GM18868 (cell line): ENCODE results near the gene TMEM125.

Experiments
- ATAC-seq: cut with Tn5 transposase; IDR thresholded peaks from one replicate; pipeline ENCODE4 v1.9.1; 2021; ENCODE audit warnings: mild to moderate bottlenecking, moderate library complexity; ENCODE audit not compliant: unreplicated experiment

TMEM125 gene

DNA sequence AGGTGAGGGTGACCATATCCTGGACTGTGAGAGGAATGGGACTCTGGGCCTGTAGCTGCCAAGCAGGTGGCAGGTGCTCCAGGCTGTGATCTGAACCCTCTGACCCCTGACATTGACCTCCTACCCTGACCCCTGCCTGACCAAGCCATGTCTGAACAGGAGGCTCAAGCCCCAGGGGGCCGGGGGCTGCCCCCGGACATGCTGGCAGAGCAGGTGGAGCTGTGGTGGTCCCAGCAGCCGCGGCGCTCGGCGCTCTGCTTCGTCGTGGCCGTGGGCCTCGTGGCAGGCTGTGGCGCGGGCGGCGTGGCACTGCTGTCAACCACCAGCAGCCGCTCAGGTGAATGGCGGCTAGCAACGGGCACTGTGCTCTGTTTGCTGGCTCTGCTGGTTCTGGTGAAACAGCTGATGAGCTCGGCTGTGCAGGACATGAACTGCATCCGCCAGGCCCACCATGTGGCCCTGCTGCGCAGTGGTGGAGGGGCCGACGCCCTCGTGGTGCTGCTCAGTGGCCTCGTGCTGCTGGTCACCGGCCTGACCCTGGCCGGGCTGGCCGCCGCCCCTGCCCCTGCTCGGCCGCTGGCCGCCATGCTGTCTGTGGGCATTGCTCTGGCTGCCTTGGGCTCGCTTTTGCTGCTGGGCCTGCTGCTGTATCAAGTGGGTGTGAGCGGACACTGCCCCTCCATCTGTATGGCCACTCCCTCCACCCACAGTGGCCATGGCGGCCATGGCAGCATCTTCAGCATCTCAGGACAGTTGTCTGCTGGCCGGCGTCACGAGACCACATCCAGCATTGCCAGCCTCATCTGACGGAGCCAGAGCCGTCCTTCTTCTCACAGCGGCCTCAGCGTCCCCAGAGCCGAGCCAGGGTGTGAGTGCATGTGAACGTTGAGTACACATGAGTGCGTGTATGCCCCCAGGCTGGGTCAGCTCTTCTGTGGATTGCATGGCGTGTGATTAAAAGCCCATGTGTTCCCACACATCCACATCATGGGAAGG, 3.1 kb downstream of the TMEM125 start:
- ATAC-seq: no peak

DNA sequence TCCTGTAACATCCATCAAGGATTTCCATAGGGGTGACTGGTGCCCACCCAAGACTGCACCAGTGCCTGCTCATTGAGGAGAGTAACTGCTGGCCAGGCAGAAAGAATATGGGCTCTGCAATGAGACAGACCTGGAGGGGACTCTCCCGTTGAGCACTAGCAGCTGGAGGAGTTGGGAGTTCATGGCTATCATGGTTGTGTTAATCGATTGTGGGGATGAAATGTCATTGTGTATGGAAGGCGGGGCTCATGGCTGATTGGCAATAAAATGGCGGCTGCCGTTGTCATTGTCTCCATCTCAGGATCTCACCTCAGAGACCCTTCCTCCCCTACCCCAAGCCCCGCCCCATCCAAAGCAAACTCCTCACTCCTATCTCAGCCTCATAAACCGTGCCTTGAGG, 3.9 kb downstream of the TMEM125 start:
- no peak for ATAC-seq

DNA sequence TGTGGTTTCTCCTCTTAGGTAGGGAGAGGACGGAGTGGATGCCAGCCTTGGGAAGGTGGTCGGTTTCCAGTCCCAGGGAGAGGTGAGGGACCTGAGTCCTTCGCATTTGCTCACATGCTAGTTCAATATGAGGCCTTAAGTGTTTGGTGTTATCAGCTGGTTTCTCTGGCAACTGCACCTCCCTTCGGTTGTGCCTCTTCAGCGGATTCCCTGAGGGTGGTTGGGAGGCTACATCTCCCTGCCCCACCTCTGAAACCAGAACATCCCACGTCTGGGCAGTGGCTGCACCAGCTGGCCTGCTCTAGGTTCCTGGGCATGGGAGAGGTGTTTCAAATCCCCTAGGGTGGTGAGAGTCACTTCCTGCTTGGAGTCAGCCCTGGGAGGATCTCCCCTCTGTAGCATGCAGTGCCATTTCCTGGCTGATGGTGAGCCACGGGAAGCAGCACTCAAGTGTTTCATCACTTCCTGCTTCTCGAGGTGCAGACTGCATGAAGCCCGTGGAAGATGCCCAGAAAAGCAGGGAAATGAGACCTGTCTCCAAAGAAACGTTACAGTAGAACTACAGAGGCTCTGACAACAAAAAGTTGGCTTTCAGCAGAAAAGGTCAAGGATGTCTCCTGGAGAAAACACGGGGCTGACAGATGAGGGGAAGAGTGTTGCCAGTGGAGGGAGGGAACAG, 4.5 kb downstream of the TMEM125 start:
- ATAC-seq: no peak

DNA sequence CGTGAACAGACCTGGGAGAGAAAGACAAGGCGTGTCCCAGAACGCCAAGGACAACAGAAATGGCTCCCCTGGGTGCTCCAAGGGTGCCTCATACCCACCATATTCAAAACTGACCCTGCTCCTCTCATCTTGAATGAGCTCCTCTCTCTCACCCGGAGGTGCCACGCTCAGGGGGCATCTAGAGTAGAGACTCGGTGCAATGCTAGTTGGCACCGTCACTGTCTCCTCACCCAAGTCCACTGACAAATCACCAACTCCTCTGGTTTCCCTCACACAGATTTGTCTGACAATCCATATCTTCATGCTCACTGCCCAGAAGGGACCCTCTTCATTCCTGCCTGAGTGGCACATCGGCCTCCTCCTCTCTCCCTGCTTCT, 5.0 kb downstream of the TMEM125 start:
- no peak for ATAC-seq

DNA sequence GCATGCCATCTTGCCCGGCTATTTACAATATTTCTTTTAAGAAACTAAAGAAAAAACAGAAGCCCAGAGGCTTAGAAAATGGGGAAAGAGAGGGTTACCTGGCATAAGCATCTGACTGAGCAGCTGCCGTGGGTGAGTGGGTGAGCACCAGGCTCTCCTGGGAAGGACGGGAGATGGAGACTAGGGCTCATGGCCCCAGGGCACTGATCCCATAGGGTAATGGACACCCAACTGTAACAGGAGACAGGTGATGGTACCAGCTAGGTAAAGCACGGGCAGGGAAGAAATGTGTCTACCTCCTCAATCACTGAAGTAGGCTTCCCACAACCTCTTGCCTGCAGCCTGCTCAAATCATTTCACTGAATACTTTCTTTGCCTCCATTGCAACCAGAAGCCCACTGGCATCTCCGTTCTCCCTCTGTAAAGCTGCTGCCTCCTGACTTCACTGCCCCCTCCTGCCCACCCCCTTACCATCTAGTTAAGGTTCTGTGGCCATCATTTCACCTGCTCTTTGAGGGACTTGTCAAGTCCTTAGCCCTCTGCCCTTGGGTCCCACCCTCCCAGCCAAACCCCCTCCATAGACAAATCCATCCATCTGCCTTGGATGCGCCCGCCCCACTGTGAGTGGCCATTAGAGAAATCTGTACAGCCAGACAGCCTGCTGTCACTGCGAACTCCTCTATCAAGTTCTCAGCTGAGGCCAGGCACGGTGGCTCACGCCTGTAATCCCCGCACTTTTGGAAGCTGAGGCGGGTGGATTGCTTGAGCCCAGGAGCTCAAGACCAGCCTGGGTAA, 6.2 kb downstream of the TMEM125 start:
- ATAC-seq: no peak

DNA sequence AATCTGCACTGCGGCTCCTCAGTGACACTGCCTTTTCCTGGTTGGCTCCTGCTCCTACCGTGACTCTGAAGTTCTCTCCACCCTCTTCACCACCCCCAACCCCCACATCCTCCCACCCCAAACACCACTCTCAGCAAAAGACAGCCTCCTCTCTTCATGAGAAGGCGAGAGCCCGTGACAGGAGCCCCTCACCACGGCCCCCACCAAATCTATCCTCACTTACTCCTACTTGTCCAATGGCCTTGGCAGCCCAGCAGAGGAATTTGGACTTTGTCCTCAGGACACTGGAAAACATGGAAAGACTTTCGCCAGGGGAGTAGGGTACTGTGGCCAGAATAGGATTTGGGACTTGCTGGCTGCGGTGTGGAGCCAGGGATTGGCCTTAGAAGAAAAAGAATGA, 6.9 kb downstream of the TMEM125 start:
- no peak for ATAC-seq

DNA sequence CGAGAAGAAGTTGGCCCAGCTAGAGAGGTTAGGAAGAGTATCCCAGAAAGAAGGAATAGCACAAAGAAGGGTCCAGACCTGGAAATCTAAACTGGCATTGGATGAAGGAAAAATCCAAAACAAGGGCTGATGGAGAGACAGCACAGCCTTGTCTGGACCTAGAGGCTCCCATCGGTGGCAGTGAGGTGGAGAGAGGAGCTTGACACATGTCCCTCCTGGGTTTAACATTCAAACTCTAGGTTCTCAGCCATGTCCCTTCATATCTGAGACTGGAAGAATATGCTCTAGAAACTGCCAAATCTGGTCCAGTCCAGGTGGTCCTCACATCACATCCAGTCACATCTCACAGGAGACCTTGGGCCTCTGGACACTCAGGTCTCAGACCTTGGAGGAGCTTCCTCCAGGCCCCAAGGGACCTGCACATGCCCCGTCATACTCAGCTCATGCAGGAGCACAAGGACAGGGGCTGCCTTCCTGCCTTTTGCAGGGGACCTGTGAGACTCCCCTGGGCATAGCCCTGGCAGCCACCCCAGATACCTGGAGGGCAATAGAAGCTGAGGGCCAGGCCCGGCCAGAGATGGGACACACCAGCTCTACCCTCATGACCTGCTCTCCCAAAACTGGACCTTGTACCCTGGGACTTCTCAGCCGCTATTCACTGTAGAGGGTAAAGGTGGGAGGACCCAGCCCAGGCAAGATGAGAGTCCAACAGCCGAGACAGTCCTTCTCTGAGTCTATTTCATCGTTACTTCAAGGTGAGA, 7.5 kb downstream of the TMEM125 start:
- ATAC-seq: no peak

DNA sequence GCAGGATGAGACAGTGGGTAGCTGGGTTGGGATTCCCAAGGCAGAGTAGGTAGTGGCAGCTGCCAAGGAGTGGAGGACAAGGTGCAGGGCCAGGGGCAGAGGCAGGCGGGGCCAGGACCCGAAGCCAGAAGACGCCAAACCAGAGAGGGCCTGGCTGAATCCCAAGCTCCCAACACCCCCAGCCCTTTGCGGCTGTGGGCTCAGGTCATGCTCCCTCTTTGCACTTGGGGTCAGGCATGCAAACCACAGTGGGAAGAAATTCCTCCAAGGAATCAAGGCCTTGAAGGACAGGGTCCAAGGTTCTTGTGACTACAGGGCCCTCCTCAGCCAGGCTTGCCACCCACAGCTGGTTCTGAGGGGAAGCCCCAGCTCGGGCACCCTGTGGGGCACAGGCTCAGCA, 9.4 kb downstream of the TMEM125 start:
- ATAC-seq: no peak

DNA sequence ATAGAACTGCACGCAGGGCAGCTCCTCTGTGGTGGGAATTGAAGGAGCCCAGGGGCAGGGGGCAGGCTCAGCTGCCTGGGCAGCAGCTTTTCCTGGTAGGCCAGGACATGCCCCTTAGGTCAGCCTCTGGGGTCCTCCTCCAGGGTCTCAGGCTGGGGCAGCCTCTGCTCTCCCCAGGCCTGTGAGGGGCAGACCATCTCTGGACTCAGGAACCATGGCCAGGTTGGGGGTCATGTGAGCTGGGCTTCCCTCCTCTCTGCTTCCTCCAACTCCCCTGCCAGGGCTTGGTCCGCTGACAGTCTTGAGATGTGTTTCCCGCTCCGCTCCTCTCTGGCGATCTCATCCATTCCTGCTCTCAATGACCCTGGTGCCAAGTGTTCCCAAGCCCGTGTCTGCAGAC, 9.9 kb downstream of the TMEM125 start:
- no peak for ATAC-seq

DNA sequence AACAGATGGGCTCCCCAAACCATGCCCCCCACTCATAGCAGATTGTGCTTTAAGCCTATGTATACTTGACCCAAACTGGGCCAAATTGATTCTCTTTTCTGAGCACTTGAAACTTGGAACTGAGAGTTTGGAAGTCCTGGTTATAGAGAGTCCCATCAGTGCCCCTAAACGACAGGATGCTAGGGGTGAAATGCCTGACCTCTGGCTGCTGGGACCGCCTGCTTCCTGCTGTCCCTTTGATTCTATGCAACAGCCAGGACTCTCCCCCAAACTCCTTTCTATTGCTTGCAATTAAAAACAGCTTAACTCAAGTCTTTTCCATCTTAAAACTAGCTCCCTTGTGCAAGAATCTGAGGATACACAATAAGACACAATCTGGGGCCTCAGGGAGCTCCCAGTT, 10.9 kb downstream of the TMEM125 start:
- ATAC-seq: no peak

DNA sequence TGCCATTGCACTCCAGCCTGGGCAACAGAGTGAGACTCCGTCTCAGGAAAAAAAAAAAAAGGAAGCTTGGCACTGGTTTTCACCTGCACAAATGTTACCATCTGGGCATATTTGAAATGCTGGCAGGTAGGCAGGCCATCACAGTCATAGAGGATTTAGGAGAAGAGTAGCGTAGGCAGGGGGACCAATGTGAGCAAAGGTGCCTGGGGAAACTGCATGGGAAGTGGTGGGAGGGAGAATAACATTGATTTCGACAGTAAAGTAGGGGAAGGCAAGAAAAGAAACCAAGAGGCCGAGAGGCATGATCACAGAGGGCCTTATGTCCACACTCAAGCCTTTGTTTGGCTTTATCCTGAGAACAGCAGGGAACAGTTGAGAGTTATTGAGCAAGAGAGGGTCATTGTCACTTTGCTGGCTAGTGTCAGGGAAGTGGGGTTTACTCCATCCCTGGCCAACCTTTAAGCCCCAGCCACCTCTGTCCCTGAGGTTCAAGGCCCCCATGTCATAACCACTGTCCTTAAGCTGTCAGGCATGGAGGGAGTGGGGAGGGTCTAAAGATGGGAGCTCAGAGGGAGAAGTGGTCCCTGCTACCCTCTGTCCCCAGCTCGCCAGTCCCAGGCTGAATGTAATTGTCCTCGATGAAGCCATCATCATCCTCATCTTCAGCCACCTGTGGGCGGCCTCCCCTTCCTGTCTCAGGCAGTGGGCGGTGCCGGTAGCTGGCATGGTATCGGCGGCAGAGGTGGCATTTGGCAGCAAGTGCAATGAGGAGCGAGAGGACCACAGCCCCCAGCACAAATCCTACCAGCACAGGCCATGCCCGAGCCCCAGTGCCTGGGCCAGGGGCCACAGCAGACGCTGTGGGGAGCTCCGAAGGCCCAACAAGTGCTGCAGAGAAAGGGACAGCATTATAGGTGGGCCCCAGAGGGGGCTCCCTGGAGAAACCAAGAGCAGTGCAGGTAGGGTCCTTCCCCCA, 12.7 kb downstream of the TMEM125 start:
- no peak for ATAC-seq

DNA sequence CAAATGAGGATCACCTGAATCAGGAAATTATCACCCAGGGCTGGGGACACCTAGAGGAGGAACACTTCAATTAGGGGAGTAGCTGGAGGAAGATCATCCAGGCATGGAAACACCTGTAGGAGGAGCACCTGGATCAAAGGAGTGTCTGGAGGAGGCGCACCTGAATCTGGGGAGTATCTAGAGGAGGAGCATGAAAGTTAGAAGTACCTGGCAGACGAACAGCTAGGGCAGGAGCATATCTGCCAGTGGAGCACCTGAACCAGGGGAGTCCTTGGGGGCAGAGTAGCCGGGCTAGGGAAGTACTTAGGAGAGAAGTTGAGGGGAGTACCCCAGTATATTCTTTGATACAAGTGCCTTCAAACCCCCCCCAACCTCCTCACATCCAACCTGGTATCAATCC, 14.3 kb downstream of the TMEM125 start:
- no peak for ATAC-seq

DNA sequence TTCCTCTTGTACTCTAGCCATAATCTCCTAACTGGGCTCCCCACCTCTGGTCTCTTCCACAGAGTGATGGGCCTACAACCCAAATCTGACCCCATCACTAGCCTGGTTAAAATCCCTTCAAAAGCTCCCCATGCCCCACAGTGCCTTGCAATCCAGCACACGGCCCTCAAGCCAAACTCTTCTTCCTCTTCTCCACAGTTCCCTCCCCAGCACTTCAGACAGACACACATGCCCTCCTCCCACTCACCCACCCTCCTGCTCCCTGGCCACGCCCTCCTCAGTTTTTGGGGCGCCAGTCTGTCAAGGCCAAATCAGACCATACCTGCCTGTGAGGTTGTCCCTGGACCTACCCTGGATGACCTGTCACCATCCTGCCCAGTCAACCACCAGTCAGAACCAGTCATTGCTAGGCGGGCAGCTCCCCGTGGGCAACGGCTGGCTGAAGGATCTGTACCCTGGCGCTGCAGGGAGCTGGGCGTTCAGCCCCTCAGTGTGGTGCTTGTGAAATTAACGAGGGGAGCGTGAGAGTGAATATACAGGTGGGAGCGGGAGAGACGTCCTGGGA, 14.8 kb downstream of the TMEM125 start:
- no peak for ATAC-seq

DNA sequence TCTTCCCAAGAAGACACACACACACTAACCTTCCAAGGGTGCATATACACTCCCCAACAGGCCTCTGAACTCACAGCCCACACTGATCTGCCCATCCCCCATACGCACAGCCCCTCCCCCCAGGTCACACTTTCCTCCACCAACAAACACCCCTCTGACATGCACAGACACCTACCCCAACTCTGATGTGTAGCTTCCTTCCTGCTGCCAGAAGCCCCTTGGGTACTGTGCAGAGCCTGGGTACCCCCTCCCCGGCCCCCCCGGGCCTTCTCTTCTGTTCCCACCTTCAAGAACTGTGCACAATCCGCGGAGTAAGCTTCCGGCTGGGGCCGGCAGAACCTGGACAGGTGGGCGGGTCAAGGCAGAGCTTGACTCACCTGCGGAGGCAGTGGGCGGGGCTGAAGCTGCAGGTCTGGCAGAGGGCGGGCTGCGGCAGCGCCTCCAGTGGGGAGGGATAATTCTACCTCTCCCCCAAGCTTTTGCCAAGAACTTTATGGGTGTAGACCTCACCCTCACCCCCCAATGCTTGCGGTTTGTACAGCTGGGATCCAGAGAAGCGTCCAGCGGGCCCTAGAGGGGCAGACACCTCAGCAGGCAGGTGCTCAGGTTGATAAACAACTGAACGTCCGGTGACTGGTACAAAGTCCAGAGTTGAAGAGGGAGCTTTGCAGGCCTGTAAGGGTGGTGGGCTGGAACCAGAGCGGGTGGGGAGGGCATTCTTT, 15.6 kb downstream of the TMEM125 start, which contains the start of gene C1orf210:
TSS of gene C1orf210 (minus strand) at position 313 of the 722 bp plus-strand sequence. CDS start 2,311 bp downstream, outside the sequence.
- no peak for ATAC-seq

DNA sequence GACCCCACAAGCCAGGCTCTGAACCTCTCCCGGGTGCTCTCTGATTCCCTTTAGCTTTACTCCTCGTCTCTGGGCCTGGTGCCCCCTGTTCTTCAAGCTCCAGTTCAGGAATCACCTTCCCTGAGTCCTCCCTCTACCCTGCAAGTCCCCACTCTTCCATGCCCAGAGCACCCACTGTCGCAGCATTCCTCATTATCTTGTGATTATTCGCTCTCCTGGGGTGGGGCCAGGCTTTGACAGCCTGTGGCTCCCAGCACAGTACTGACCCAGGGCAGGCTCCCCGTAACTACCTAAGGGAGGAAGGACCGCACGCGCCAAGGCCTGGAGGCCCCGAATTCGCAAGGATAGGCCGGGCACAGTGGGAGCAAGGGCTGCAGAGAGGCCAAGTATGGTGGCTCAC, 16.3 kb downstream of the TMEM125 start:
- ATAC-seq: no peak

DNA sequence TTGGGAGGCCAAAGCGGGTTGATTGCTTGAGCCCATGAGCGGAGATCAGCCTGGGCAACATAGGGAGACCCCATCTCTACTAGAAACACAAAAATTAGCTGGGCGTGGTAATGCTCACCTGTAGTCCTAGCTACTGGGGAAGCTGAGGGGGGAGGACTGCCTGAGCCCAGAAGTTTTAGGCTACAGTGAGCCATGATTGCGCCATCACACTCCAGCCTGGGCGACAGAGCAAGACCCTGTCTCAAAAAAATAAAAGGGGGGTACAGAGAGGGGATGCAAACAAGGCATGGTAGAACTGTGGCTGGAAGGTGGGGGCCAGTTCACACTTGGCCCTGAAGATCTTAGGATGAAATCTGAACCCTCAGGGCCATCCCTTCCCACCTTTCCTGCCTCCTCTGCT, 16.8 kb downstream of the TMEM125 start:
- ATAC-seq: no peak

DNA sequence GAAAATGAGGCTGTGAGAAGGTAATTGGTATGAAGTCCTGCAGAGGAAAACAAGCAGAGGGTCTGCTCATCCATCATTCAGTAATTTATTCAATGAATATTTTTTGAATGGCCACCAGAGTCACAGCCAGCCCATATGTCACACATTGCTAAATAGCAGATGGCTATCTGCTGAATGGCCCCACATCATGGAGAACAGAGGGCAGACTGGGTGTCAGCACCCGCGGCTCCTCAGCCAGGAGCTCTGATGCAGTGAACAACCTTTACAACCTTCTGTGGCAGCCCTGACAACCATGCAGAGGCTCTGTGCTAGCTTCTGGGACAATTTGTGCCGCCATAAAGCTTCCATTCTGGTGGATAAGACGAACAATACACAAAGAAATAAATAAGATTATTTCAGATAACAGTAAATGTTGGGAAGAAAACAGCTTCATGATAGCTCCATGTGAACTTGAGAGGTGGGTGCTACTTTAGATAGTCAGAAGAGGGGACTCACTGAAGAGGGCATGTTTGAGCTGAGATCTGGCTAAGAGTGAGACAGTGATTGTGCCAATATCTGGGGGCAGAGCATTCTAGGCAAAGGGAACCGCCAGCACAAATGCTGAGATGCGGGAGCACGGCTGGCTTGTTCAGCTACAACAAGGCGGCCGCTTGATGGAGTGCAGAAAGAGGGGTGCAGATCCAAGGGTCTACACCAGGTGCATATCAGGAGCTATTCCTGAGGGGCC, 18.4 kb downstream of the TMEM125 start:
- ATAC-seq: no peak
